Fibroblast of upper back skin (primary cell): ENCODE data around the gene CYP1B1.
"Not testable (repeated sequence)": the region's sequence is repeated elsewhere in the genome, so short reads cannot be mapped to it uniquely, and the experiment has no call there.

Experiments used
- DNase-seq: peaks from one replicate; pipeline ENCODE4 v3.0.0-alpha.2; 2013

The CYP1B1 gene

GRCh38 chr2:38098421-38099098, 22.6 kb upstream of the CYP1B1 start:
- DNase-seq, result peak; percentile 69

- peak; percentile 89 for DNase-seq
Measured at GRCh38 chr2:38097988-38098385, 22.0 kb upstream of the CYP1B1 start.

DNA sequence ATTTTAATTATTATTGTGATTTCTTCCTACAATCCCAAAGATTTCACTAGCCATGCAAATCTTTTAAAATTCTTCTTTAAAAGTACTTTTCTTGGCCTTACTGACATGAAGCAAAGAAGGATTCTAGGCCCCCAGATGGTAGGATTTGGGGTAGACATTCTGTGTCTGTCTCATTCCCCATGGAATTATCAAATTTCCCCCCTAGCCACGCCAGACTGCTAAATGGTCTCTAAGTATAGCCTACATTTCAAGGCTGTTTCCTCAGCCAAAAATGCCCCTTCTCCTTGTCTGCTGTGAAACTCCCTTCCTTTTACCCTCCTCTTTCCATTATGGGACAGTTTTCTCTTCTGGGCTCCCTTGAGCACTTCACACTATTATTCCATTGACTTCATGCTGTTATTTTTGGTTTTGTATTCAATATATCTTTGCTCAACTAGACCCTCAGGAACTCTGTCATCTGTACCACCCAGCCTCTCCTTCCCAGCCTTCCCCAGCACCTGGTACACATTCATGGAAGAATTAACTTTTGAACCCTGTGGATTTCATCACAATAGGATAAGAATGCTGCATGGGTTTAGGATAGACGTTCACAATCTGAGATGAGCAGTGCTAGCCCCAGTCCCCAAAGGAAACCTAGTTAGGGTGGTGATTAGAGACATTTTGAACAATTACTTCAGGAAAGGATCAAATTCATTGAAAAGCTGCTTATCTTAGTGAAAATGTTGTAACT, 21.5 kb upstream of the CYP1B1 start:
- DNase-seq, result peak; percentile 77

- DNase-seq, result peak; percentile 95
Measured at GRCh38 chr2:38095996-38096861, 20.3 kb upstream of the CYP1B1 start.

- no peak for DNase-seq
Measured at GRCh38 chr2:38095079-38095995, 19.4 kb upstream of the CYP1B1 start.

GRCh38 chr2:38093527-38094165, 17.7 kb upstream of the CYP1B1 start:
- peak; percentile 72 for DNase-seq

DNA sequence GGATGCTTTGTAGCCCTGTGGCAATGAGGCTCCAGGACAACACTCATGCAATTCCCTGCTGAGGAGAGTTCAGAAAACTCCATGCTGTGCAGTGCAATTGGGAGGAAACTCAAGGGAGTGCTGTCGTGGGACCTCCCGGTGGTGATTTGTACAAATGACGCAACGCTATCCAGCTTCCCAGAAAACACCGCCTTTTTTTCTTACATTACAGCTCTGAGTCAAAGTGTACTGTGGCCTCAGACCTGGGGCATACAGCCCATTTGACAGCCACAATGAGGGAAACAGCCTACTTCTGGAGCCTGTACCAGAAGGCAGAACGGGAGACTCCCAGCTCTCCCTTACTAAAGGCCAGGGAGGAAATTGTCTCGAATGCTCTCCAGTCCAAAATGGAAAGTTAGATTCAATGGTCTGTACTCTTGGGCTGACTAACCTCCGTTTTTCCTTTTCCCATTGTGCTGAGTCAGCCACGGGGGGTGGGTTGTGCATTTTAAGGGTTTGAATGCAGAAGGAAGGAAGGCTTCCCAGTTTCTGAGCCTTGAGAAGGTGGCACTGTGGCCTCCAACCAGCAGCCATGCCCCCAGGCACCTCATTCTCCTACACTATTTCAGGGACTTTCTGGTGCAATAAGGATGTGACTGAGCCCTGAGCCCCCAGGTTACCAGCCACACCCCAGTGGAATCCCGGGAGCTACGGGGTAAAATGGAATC, 16.4 kb upstream of the CYP1B1 start:
- DNase-seq, result peak; percentile 95

DNA sequence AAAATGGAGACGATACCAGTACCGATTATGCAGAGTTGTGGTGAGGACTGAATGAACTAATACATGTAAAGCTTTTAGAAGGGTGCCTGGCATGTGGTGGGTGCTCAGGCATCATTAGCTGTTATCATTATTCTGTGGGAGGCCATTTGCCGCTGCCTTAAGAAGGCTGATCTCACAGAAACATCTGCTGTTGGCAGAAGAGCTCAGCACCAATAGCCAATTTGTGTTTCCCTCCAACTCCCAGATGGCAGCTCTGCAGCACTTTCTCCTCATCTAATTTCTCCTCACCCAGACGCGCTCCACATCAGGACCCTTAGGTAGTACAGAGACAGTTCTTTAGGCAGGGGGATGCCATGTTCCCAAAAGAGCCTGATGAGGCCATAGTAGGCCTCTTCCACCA, 15.8 kb upstream of the CYP1B1 start:
- no peak for DNase-seq

DNA sequence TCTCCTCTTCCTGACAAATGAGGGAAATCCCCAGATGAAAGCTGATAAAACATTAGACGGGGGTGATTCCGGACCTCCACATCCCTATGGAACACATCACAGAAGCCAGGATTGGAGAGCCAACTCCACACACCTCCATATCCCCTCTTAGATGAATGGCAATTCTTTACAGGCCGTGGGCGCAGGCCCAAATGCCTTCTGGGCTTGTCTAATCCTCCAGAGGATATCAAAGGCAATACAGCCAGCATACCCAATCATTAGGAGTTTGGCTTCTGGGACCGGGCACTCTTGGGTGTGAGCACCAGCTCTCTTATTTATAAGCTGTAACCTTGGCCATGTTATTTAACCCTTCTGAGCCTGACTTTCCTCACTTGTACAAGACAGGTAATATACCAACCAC, 15.0 kb upstream of the CYP1B1 start:
- no peak for DNase-seq

GRCh38 chr2:38090212-38090611, 14.3 kb upstream of the CYP1B1 start:
- peak; percentile 55 for DNase-seq

GRCh38 chr2:38085998-38086698, 10.2 kb upstream of the CYP1B1 start:
- not testable (repeated sequence) for DNase-seq

- DNase-seq, result not testable (repeated sequence)
Measured at GRCh38 chr2:38084556-38084955, 8.6 kb upstream of the CYP1B1 start.

DNA sequence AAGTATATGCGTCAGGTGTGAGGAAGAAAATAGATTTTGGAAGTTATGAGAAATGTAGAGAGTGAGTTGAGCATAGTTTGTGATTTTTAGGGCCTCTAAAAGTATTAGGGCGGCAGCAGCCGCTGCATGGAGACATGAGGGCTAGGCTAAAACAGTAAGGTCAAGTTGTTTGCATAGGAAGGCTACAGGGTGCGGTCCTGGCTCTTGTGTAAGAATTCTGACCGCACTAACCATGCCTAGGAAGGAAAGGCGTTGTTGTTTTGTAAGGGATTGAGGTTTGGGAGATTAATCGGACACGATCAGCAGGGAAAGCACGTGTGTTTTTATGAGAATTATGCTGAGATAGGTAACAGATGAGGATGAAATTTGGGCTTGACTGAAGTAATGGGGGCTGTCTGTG, 6.8 kb upstream of the CYP1B1 start:
- not testable (repeated sequence) for DNase-seq

DNA sequence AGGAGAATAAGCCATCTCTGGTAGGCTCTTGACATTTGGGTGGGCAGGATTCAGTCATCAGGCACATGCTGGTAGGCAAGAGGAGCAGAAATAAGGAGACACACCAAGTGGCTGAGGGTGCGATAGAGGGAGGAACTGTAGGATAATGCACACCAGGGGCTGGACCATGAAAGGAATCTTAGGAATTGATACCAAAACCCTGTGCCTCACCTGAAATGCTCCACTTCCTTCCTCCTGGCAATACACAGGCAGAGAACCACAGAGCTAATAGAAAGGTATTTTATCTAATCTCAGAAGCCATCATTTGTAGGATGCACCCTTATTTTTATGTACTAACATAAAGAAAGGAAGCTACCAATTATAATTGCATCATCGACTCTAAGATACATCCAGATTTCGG, 4.4 kb upstream of the CYP1B1 start:
- DNase-seq, result no peak

- DNase-seq, result no peak
Measured at GRCh38 chr2:38079116-38080052, 3.4 kb upstream of the CYP1B1 start.

DNA sequence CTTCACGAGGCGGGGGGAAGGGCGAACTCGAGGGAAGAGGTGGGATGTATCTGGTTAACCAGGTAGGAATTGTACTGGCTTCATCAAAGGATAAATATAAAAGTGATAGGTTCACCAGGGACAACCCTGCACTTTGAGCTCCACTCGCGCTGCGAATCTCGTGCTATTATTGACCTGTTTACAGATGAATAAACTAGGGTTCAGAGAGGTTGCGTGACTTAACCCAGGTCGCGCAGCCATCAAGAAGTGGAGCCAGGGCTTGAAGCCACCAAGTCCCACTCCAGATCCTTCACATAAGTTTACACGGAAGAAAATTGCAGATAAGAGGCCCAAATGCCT, 1.4 kb upstream of the CYP1B1 start:
- DNase-seq, result no peak

DNA sequence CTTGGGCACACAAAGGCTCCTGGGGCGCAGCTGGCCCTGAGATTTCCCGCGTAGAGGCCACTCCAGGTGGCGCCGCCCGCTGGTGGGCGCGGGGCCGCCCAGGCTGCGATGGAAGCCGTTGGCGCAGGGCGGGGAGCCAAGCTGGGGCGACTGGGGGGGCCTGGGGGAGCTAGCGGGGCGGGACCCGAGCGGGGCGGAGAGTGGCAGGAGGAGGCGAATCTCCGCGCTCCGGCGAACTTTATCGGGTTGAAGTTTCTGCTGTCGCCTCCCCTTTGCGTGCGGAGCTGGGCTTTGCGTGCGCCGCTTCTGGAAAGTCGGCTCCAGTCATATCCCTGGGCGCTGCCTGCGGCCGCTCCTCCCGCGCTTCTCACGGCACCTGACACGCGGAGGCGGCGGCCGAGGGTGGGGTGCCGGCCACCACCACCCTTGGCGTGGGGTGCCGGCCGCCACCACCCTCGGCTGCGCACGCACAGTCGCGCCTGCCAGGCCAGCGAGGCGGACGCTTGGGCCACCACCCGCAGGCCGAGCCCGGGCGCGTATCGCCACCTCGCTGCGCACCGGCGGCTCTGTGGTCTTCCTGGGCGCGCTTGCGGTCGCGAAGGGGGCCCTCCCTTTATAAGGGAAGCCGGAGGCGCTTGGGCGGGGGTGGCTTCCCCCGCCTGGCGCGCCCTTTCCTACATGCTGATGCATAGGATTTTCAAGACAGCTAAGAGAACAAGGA, 919 bp upstream of the CYP1B1 start:
- DNase-seq, result peak; percentile 93

- DNase-seq, result peak; percentile 82
Measured at GRCh38 chr2:38076152-38076709, 280 bp upstream of the CYP1B1 start.
